SKM-1 treated with dmso at 0.1 percent for 144 hours (cell line): ENCODE data around the gene F12.
A peak's percentile ranks its signal among the peaks of the same experiment; 100 is the strongest.
"Not testable (repeated sequence)": the region's sequence is repeated elsewhere in the genome, so short reads cannot be mapped to it uniquely, and the experiment has no call there.

Experiments used
- DNase-seq: peaks from one replicate; lab custom pipeline; 2025; ENCODE audit not compliant: unreplicated experiment; lab: John Stamatoyannopoulos, UW

Gene F12

DNA sequence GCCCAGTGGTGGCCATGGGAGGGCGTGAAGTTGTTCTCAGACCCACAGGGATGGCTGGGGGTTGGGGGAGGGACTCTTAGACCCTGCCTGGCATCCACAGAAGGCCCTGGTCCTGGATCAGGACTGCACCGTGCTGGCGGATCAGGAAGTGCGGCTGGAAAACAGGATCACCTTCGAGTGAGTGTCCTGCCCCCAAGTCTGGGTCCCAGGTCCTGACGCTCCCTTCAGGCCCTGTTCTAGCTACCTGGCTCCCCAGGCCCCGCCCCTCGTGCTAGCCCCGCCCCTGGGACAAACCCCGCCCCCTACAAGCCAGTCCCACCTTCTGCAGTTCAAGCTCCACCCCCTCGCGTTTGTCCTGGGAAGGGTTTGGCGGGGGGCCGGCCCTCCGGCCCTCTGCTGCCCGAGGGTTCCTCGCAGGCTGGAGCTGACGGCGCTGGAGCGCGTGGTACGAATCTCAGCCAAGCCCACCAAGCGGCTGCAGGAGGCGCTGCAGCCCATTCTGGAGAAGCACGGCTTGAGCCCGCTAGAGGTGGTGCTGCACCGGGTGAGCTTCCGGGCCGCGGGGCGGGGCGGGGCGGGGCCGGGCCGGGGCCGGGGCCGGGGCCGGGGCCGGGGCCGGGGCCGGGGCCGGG lies 38.8 kb downstream of the F12 start:
- no peak for DNase-seq

DNA sequence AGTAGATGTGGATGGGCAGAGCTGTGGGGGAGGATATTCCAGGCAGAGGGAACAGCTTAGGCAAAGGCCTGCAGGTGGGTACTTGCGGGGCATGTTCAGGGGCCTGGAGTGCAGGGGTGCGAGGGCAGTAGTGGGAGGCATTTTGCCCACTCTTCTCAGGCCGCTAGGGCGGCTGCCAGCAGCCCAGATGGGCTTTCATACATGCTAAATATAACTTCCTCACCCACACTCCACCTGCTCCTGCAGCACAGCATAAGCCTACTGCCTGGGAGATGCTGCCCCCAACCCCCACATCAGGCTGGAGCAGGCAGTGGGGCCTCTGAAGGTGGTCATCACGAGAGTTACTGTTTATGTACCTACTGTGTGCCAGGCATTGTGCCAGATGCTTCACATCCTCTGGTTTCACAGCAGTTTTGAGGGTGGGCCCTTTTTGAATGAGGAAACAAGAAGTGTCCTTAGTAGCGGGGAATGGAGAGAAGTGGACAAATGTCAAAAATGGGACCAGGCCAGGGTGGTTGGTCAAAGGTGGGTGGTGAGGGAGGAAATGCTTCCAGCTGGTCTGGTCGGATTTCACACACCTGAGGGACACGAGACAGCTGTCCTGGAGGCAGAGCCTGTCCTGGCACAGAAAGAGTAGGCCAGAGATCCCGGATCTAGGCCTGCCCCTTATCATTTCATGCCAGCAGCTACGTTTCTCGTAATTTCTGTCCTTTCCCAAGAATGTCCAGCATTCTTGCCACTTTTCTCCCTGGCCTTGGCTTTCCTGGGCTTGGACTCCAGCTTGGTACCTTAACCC lies 39.5 kb downstream of the F12 start:
- DNase-seq, result no peak

DNA sequence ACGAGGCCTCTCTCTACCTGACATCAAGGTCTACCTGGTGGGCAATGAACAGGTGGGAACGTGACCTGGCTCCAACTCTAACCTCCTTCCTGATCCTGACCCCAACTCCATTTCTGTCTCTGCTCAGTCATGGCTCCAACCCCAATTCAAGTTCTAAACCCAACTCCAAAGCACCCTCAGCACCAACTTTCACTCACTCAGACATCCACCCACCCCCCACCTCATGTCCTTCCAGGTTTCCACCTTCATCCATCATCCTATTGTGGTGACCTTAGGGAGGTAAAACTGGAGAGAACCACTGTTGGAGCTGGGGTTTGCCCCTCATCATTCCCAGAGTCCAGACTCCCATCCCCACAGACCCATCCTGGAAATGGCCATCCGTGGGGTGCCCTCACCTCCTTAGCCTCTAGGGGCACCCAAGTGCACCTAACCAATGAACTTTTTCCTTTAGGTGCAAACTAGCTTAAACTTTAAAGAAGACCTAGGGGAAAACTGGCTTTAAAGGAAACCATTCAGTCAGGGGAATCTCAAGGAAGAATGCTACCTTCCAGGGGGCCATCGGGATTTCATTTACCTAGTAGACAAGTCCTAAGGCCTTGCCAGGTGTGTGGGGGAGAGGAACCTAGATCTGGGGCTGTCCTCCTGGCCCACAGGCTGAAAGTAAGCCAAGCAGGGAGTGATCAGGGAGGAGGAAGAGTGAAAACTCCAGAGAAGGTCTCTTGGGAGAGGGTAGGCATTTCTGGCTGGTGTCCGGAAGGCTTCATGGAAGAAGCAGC lies 40.3 kb downstream of the F12 start:
- DNase-seq, result no peak

- no peak for DNase-seq
Observed at GRCh38 chr5:177367981-177368868, 41.1 kb downstream of the F12 start.

DNA sequence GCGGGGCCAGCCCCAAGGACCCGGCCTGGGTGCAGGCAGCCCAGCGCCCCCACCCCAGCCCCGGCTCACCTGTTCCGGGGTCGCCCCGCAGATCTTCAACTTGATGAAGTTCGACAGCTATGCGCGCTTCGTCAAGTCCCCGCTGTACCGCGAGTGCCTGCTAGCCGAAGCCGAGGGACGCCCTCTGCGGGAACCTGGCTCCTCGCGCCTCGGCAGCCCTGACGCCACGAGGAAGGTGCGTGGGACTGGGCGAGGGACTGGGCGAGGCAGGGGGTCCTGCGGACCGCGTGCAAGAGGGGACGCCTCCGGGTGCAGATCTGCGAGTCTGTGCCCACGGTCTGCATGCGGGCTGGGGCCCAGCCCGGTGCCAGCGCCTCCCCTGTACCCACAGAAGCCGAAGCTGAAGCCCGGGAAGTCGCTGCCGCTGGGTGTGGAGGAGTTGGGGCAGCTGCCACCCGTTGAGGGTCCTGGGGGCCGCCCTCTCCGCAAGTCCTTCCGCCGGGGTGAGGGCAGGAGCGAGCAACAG lies 42.0 kb downstream of the F12 start:
- no peak for DNase-seq

DNA sequence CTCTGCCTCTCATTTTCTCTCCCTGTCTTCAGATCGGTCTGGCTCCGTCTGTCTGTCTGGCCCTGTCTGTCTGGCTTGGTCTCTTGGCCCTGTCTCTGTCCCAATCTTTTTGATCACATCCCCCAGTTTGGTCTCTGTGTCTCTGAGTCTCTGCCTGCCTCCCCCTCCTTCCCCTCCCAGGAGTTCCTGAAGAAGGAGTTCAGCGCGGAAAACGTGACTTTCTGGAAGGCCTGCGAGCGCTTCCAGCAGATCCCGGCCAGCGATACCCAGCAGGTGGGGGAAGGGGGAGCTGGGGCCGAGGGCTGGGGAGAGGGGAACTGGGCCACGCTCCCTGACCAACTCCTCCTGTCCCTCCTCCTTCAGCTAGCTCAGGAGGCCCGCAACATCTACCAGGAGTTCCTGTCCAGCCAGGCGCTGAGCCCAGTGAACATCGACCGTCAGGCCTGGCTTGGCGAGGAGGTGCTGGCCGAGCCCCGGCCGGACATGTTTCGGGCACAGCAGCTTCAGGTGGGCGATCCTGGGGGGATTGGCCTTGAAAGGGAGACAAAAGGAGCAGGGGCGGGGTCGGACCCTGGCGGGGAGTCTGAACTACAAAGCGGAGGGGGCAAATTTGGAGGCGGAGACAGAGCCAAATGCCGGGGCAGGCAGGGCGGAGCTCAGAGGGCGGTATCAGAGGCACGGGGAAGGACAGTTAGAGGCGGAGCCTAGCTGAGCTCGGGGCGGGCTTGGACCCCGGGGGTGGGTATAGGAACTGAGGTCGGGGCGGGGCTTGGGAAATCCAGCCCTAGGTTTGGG lies 42.6 kb downstream of the F12 start:
- no peak for DNase-seq

DNA sequence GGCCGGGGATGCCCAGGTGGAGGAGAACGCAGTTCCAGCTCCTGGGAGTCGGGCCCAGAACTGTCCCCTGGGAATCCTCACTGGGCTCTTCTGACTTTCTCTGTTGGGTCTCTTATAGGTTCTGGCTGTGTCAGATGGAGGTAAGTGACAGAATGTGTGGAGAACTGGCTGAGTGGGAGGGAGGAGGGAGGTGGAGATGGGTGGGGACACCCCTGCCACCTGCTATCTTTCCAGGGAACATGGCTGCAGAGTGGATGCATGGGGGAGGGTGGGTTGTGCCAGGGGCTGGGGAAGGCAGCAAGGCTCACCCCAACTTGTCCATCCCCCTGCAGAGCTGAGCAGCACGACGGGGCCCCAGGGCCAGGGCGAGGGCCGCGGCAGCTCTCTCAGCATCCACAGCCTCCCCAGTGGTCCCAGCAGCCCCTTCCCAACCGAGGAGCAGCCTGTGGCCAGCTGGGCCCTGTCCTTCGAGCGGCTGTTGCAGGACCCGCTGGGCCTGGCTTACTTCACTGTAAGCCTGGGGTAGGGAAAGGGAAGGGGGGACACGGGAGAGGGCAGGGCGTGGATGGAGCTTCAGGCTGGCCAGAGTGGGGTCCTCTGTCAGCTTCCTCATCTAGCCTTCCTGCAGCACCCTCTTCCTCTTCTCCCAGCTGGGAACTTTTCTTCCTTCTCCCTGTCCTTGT lies 43.4 kb downstream of the F12 start:
- no peak for DNase-seq

- DNase-seq, result no peak
Observed at GRCh38 chr5:177364159-177364962, 45.0 kb downstream of the F12 start.

DNA sequence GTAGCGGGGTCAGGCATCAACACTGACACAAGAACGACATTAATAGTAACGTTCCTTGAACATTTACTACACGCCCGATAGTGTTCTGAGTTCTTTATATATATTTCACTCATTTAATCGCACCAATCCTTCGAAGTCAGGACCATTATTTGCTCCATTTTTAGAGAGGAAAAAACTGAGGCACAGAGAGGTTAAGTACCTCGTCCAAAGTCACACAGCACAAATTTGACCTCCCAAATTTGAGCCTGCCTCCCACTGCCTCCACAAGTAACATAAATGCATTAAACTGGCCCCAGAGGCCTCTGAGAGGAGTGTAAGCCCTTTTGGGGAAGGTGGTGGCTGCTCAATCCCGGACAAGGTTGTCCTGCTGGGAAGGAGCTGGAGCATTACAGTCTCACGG lies 45.8 kb downstream of the F12 start:
- DNase-seq, result no peak

DNA sequence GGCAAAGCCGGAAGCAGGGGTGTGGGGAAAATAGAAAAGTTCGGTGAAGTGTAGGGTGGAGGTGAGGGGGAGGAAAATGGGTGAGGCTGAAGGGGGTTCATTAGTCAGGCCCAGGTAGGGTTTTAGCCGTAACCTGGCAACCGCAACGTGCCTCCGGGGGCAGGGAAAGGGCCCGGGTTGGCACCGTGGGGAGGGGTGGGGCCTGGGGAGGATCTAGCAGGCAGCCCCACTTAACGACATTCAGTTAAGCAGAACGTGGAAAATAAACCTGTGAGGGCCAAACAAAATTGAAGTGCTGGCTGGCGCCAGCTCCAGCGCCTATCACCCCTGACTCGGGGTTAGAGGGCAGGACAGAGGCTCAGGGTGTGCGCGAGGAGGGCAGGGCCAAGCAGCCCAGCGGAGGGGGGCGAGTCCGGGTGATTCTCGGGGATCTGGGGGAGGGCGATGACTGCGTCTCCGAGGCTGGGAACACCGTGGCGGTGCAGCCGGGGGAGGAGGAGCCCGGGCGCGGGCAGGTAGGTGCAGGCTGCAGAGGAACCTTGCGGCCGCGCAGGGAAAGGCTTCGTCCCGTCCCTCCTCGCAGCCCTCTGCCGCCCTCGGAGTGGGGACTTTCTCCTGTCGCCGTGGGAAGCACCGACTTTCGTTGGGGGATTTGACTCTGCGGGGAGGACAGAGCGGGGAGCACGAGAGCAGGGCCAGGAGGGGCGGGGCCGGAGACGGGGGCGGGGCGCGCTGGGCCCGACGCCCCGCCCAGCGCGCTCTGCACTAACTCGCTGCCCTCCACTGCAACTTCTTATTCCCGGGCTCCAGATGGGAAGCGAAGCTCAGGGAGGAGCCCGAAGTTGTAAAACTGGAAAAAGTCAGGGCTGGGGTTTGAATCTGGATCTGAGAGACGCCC lies 46.5 kb downstream of the F12 start:
- no peak for DNase-seq

GRCh38 chr5:177362292-177362609 lies 47.1 kb downstream of the F12 start:
- DNase-seq, result no peak

DNA sequence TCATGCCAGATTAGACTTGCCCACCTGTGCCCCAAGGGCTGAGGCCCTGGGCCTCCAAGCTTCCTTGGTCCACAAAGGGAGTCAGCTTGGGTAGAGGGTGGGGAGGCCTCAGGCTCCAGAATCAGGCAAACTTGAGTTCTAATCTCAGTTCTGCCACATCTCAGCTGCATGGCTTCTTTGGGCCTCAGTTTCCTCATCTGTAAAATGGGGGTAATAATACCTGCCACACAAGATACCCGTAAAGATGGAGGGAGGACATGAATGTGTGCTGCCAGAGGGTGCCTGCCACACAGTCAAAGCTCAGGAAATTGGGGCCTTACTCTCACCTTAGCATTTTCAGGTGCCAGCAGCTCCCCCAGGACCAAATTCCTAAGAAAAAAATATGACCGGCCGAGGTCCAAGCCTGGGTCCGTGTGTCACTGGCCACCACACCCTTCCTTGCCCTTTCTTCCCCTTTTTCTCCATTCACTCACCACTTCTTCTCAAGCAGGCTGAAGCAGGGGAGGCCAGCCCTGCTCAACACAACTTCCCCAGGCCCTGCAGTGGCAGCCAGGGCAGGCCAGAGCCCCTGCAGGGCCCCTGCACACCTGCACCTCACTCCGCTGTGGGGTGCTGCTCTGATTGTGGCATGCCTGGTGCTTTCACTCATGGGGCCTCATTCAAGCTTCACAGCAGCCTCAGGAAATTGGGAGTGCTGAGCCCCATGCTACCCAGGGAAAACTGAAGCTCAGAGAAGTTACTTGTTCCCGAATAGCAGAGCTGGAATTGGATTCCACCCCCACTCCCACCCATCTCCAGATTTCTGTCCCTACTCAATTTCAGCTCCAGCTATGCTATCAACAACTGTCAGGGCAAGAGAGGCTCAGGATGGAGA lies 47.7 kb downstream of the F12 start:
- peak; percentile 72 for DNase-seq

- not testable (repeated sequence) for DNase-seq
Observed at GRCh38 chr5:177360740-177361139, 48.6 kb downstream of the F12 start.

DNA sequence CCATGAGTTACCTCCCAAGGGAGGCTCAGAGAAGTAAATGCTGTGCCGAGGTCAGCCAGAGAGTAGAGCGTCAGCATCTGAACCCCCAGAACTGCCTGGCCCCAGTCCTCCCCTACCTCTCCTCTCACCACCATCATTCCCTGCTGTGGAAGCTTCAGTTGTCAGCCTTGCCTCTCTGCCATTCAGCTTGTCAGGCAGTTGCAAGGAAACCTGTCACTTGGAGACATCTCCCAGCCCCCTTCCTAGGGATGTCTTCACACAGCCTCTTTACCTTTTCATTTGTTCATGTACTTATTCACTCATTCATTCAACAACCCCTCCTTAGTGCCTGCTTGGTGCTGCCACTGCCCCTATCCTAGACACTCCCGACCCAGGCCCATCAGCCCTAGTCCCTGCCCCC lies 49.5 kb downstream of the F12 start:
- no peak for DNase-seq

GRCh38 chr5:177359451-177359851 lies 49.9 kb downstream of the F12 start:
- DNase-seq, result no peak

- DNase-seq, result no peak
Observed at GRCh38 chr5:177358370-177358819, 51.0 kb downstream of the F12 start.
